A549 (cell line): ENCODE data around the gene DHRS7C. TPM values are rescaled to one million over a fixed set of nuclear protein-coding genes. Genes with fewer than 3 reads are reported as not detected.

ENCODE experiments used
- ATAC-seq, 2 experiments: fragments of 200-7000 bp in 1 of 2; fragments of >200 bp in 1 of 2; cut with Nextera tagmentation in 1 of 2; cut with Tn5 transposase in 1 of 2; 3 replicates each; pipeline versions ENCODE4 v1.8.0 to v1.9.1; 2018 to 2020; ENCODE audit warnings: mild to moderate bottlenecking in 1 of 2, moderate library complexity in 1 of 2
- CTCF ChIA-PET: fragments of 300-600 bp; sonication (Branson Sonifier 250); formaldehyde crosslinking; extraction: SDS; loops from one replicate; lab custom pipeline; 2021; ENCODE audit warnings: antibody characterized with exemption, inconsistent platforms; lab: Yijun Ruan, JAX
- POLR2A ChIA-PET: fragments of 350-600 bp; formaldehyde crosslinking; extraction: SDS; loops from one replicate; lab custom pipeline; 2021; ENCODE audit warnings: antibody characterized with exemption, inconsistent platforms; lab: Yijun Ruan, JAX
- DNase-seq, 2 experiments: peaks; one replicate each; pipeline versions ENCODE4 v3.0.0 to v3.0.0-alpha.2; 2011 to 2016; ENCODE audit warnings: low read depth in 1 of 2, low spot score in 1 of 2
- FAIRE-seq: peaks from 2 replicates; lab custom pipeline; 2011; peaks lifted over from hg19 to GRCh38; lab: Jason Lieb, UNC
- H3K27ac ChIP-seq, 2 experiments: fragments of >200 bp; sonication (Bioruptor Twin); formaldehyde crosslinking; 3 replicates each; pipeline ENCODE4 v1.5.1; 2016 to 2017
- H3K4me1 ChIP-seq: fragments of >200 bp; sonication (Bioruptor Twin); formaldehyde crosslinking; 3 replicates; pipeline ENCODE4 v1.6.1; 2016
- H3K4me2 ChIP-seq: fragments of >200 bp; sonication (Bioruptor Twin); formaldehyde crosslinking; 3 replicates; pipeline ENCODE4 v1.6.1; 2016
- H3K4me3 ChIP-seq: fragments of >200 bp; sonication (Bioruptor Twin); formaldehyde crosslinking; 3 replicates; pipeline ENCODE4 v1.5.1; 2016
- H3K9me3 ChIP-seq: fragments of >200 bp; sonication (Bioruptor Twin); formaldehyde crosslinking; 3 replicates; pipeline ENCODE4 v1.6.1; 2016
- ATOH8 ChIP-seq: fragments of 250-450 bp; sonication (Bioruptor Pico); IDR thresholded peaks from 2 replicates; pipeline ENCODE4 v1.5.0; 2020; ENCODE audit warnings: low read depth, mild to moderate bottlenecking, moderate library complexity
- CBX2 ChIP-seq: fragments of 200-600 bp; sonication (generic); IDR thresholded peaks from 2 replicates; pipeline ENCODE4 v1.6.1; 2016; ENCODE audit warnings: low read depth, mild to moderate bottlenecking, borderline replicate concordance
- CBX8 ChIP-seq: fragments of 200-600 bp; sonication (generic); IDR thresholded peaks from 2 replicates; pipeline ENCODE4 v1.6.1; 2016
- CEBPB ChIP-seq, 2 experiments: fragments of >200 bp in 1 of 2; sonication (Bioruptor Twin) in 1 of 2; formaldehyde crosslinking in 1 of 2; IDR thresholded peaks; 2 replicates each; pipeline ENCODE4 v1.6.1; 2012 to 2016
- CTCF ChIP-seq: fragments of >200 bp; sonication (Bioruptor Twin); formaldehyde crosslinking; IDR thresholded peaks from 3 replicates; pipeline ENCODE4 v1.5.1; 2016
- E2F6 ChIP-seq: IDR thresholded peaks from 2 replicates; pipeline ENCODE4 v1.6.1; 2012; ENCODE audit warnings: low read depth, borderline replicate concordance
- EHF ChIP-seq: fragments of 250-450 bp; sonication (Bioruptor Pico); IDR thresholded peaks from 2 replicates; pipeline ENCODE4 v1.5.0; 2020; ENCODE audit warnings: mild to moderate bottlenecking
- EP300 ChIP-seq, 2 experiments: fragments of >200 bp; sonication (Bioruptor Twin); formaldehyde crosslinking; IDR thresholded peaks; 2 replicates in 1 of 2; 3 replicates in 1 of 2; pipeline ENCODE4 v1.6.1; 2016 to 2017
- FOXS1 ChIP-seq: fragments of 250-450 bp; sonication (Bioruptor Pico); IDR thresholded peaks from 2 replicates; pipeline ENCODE4 v1.5.0; 2020; ENCODE audit warnings: mild to moderate bottlenecking, moderate library complexity
- GATA3 ChIP-seq: IDR thresholded peaks from 2 replicates; pipeline ENCODE4 v1.6.1; 2012; ENCODE audit warnings: borderline replicate concordance
- HES2 ChIP-seq: fragments of >200 bp; sonication (Bioruptor Twin); formaldehyde crosslinking; IDR thresholded peaks from 2 replicates; pipeline ENCODE4 v1.6.1; 2016
- HEYL ChIP-seq: fragments of 250-450 bp; sonication (Bioruptor Pico); IDR thresholded peaks from 2 replicates; pipeline ENCODE4 v1.8.0; 2021; ENCODE audit warnings: mild to moderate bottlenecking, moderate library complexity
- HMGXB4 ChIP-seq: fragments of 250-450 bp; sonication (Bioruptor Pico); IDR thresholded peaks from 2 replicates; pipeline ENCODE4 v1.5.0; 2021; ENCODE audit warnings: mild to moderate bottlenecking, moderate library complexity, borderline replicate concordance
- HOXB13 ChIP-seq: fragments of 250-450 bp; sonication (Bioruptor Pico); IDR thresholded peaks from 2 replicates; pipeline ENCODE4 v1.5.0; 2020; ENCODE audit warnings: low read depth, mild to moderate bottlenecking, moderate library complexity
- JUN ChIP-seq, 2 experiments: fragments of >200 bp; sonication (Bioruptor Twin); formaldehyde crosslinking; IDR thresholded peaks; 2 replicates in 1 of 2; 3 replicates in 1 of 2; pipeline ENCODE4 v1.6.1; 2016 to 2017
- KDM1A ChIP-seq: fragments of 200-600 bp; sonication (generic); IDR thresholded peaks from 2 replicates; pipeline ENCODE4 v1.6.1; 2016; ENCODE audit warnings: low read depth, mild to moderate bottlenecking
- KDM5A ChIP-seq: fragments of 200-600 bp; sonication (generic); IDR thresholded peaks from 2 replicates; pipeline ENCODE4 v1.6.1; 2016; ENCODE audit warnings: antibody characterized with exemption, mild to moderate bottlenecking
- POLR2A ChIP-seq: IDR thresholded peaks from 2 replicates; pipeline ENCODE4 v1.6.1; 2012; ENCODE audit warnings: mild to moderate bottlenecking, low read length
- RAD21 ChIP-seq, 2 experiments: fragments of >200 bp in 1 of 2; sonication (Bioruptor Twin) in 1 of 2; formaldehyde crosslinking in 1 of 2; IDR thresholded peaks in 1 of 2; conservative IDR thresholded peaks in 1 of 2; 2 replicates in 1 of 2; 3 replicates in 1 of 2; pipeline ENCODE4 v1.6.1; 2012 to 2018; ENCODE audit warnings: inconsistent platforms in 1 of 2
- RARB ChIP-seq: fragments of 250-450 bp; sonication (Bioruptor Pico); IDR thresholded peaks from 2 replicates; pipeline ENCODE4 v1.8.0; 2021; ENCODE audit warnings: mild to moderate bottlenecking, moderate library complexity
- SREBF2 ChIP-seq: fragments of 450-650 bp; IDR thresholded peaks from 2 replicates; pipeline ENCODE4 v1.6.1; 2014; ENCODE audit warnings: mild to moderate bottlenecking, moderate library complexity
- TP53 ChIP-seq: fragments of 250-450 bp; sonication (Bioruptor Pico); IDR thresholded peaks from 2 replicates; pipeline ENCODE4 v1.5.0; 2021; ENCODE audit warnings: mild to moderate bottlenecking, moderate library complexity
- USF2 ChIP-seq: fragments of 450-650 bp; IDR thresholded peaks from 2 replicates; pipeline ENCODE4 v1.6.1; 2014; ENCODE audit warnings: antibody characterized with exemption
- ZFP36 ChIP-seq: fragments of 450-650 bp; IDR thresholded peaks from 2 replicates; pipeline ENCODE4 v1.6.1; 2014; ENCODE audit warnings: borderline replicate concordance; ENCODE audit not compliant: partially characterized antibody
- ZNF302 ChIP-seq: fragments of 250-450 bp; sonication (Bioruptor Pico); IDR thresholded peaks from 2 replicates; pipeline ENCODE4 v1.9.0; 2021; ENCODE audit warnings: inconsistent platforms, mild to moderate bottlenecking, moderate library complexity
- WGBS: methylation state at CpG from one replicate; pipeline ENCODE4 v1.1.6; 2017; ENCODE audit errors: missing lambda C conversion rate; 5-methylcytosine and 5-hydroxymethylcytosine counted together
- polyA plus RNA-seq, 4 experiments: library from polyadenylated mRNA; depleted of rRNA in 3 of 4; stranded (reverse); fragments of >200 nt; fragmentation: RNase III in 1 of 4; extraction: RNeasy Plus Mini Kit Qiagen cat#74134 plus additional on column Dnase treatment in 1 of 4; gene quantifications; 2 replicates in 3 of 4; 3 replicates in 1 of 4; pipeline ENCODE4 v1.2.3, GENCODE V29; 2011 to 2017

DHRS7C gene
- polyA plus RNA-seq, 2 of the 4 experiments (the other 2 are of a cell fraction) = not detected

- no peaks in the 10 kb centered on the region for H3K9me3 ChIP-seq
- ChIA-PET POLR2A (interaction anchor here (1.7 kb wide), 1 partner anchor 37 kb away, joined by 11 read pairs; no protein-coding TSS in a partner anchor), CTCF (interaction anchor here (1.2 to 2.5 kb wide), 9 partner anchors 10 to 127 kb away, joined by 4 to 12 read pairs (median 8); partner anchors contain the start of gene GLP2R)
- FAIRE-seq = no peak
- no peak overlapping the region; the same call in 2 of the 3 replicates for H3K4me2 ChIP-seq
- DNase-seq = no peak
- peak overlapping the region; percentile 89 to 90 for H3K27ac ChIP-seq
- peaks cover 15% of the 10 kb centered on the region for H3K4me1 ChIP-seq
- no peak for TF ChIP-seq POLR2A
- TF ChIP-seq EHF = no peak
- no peak for TF ChIP-seq CBX2
- no peak for TF ChIP-seq E2F6
- no peak for TF ChIP-seq TP53 (CRISPR knock-in tag)
- TF ChIP-seq HES2 = no peak
- no peak for TF ChIP-seq SREBF2
- no peak for TF ChIP-seq CEBPB (IDR thresholded peaks at IDR 0.05)
- no peak for TF ChIP-seq CTCF
- TF ChIP-seq ATOH8 (CRISPR knock-in tag) = no peak
- no peak for TF ChIP-seq HEYL (CRISPR knock-in tag)
- TF ChIP-seq FOXS1 = no peak
- TF ChIP-seq RARB = no peak
- TF ChIP-seq EP300 (IDR thresholded peaks at IDR 0.05) = no peak
- TF ChIP-seq HOXB13 (CRISPR knock-in tag) = no peak
- no peak for TF ChIP-seq USF2
- no peak for TF ChIP-seq GATA3
- no peak for TF ChIP-seq HMGXB4
- no peak for TF ChIP-seq CBX8
- TF ChIP-seq ZFP36 = no peak
- no peak for ATAC-seq
- no peak overlapping the region for H3K4me3 ChIP-seq
- WGBS = 84% methylated on average over 2 of the region's 2 CpGs
Measured at GRCh38 chr17:9801505-9801904, 10.1 kb upstream of the DHRS7C start.

- CTCF ChIA-PET = interaction anchor here (0.7 to 3.7 kb wide), 5 partner anchors 43 to 147 kb away, joined by 3 to 11 read pairs (median 4); no protein-coding TSS in a partner anchor
- no peak for TF ChIP-seq KDM1A
- no peak for TF ChIP-seq SREBF2
- no peak for TF ChIP-seq KDM5A
- no peak for TF ChIP-seq JUN (IDR thresholded peaks at IDR 0.05)
- no peak for TF ChIP-seq RAD21 (conservative IDR thresholded peaks at IDR 0.05 in 1 of 2, IDR thresholded peaks at IDR 0.05 in 1 of 2)
- TF ChIP-seq ZNF302 (CRISPR knock-in tag) = no peak
- WGBS = 86% methylated on average over 7 of the region's 7 CpGs
Measured at GRCh38 chr17:9798724-9799123, 7.3 kb upstream of the DHRS7C start.

More at GRCh38 chr17:9798724-9799123, 7.3 kb upstream of the DHRS7C start:
- Histone ChIP-seq H3K27ac (peak overlapping the region; percentile 12 to 89; a peak in 4 of 6 replicates), H3K4me2 (no peak overlapping the region), H3K4me3 (no peak overlapping the region), H3K9me3 (no peaks in the 10 kb centered on the region), H3K4me1 (peaks cover 15% of the 10 kb centered on the region)
- POLR2A ChIA-PET = no interaction called here
- DNase-seq (no peak), FAIRE-seq (no peak), ATAC-seq (no peak)
